Measurements from ENCODE around the gene ALG12.
A peak's percentile ranks its signal among the peaks of the same experiment; 100 is the strongest.
"Not testable (repeated sequence)": the region's sequence is repeated elsewhere in the genome, so short reads cannot be mapped to it uniquely, and the experiment has no call there.

The ALG12 gene

DNA sequence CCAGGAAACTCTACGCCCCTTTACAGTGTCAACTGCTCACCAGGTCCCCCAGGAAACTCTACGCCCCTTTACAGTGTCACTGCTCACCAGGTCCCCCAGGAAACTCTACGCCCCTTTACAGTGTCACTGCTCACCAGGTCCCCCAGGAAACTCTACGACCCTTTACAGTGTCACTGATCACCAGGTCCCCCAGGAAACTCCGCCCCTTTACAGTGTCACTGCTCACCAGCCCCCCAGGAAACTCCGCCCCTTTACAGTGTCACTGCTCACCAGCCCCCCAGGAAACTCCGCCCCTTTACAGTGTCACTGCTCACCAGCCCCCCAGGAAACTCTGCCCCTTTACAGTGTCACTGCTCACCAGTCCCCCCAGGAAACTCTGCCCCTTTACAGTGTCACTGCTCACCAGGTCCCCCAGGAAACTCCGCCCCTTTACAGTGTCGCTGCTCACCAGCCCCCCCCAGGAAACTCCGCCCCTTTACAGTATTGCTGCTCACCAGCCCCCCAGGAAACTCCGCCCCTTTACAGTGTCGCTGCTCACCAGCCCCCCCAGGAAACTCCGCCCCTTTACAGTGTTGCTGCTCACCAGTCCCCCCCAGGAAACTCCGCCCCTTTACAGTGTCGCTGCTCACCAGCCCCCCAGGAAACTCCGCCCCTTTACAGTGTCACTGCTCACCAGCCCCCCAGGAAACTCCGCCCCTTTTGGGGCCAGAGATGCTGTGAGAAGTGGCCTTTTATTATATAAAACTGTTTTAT lies 27.0 kb upstream of the ALG12 start:
- DNase-seq, result not testable (repeated sequence)

DNA sequence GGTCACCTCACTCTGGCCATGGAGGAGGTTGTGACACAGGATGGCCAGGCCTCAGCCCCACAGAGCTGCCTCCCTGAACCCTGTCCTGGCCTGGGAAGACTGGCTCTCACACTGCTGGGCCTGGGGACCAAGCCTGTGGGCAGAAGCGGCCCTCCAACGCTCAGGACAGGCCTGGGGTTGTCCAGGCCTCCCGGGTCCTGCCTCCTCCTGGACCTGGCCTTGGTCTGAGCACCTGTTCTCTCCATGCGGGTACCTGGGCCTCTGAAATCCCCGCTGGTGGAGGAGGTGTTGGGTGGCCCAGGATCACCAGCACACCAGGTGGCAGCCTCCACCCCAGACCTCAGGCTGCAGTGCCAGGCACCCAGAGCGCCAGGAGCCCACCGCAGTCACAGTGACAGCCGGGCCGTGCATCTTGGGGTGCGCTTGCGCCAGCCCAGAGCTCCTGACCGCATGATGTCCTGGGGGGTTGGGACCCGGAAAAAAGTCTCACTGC lies 26.2 kb upstream of the ALG12 start:
- no peak for DNase-seq

GRCh38 chr22:49943771-49944398 lies 25.6 kb upstream of the ALG12 start:
- no peak for DNase-seq

DNA sequence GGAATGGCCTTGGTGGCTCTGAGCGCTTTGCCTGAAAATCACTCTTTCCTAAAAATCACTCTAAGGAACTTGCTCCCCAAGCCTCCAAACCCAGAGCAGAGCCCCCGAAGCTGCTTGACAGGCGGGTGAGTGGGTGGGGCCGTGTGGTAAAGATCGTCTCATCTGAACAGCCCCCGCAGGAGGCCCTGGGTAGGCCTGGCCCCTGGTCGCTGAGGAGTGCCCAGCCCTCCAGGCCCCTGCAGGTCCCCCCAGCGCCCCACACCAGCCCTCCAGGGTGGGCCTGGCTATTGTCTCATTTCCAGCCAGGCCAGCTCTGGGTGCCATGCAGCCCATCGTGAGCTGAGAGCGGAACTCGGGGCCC lies 25.1 kb upstream of the ALG12 start:
- DNase-seq, result no peak

- DNase-seq, result no peak
These were observed 24.5 kb upstream of the ALG12 start for GRCh38 chr22:49942565-49943404.

DNA sequence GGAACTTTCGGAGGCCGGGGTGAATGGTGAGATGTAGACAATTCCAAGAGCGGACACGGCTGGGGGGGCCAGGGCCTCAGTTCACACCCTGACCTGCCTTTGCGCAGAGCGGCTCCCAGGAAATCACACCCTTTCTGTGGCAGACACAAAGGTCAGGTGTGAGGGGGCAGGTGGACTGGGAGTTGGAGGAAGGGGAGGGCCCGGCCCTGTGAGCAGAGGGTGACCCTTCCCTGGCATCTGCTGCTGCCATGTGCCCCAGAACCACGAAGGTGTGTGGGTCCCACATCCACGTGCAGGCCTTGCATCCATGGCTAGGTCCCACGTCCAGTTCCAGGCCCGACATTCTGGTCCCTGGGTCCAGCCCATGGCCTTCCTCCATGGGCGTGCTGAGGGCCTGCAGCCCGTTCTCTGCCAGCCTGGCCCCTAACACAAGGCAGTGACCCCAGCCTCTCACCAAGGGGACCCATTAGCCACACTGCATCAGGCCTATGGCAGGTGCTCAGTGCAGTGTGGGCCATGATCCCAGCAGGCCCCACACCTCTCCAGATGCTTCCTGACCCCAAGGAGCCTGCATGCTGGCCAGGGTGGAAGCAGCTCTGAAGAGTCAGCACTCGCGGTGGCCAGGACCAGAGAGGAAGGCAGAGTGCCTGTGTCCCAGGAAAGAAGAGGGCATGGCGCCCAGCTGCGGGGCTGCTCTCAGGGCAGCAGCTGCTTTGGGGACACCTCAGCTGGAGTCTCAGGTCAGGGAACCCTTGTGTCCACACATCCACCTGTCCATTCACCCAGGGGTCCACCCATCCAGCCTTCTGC lies 23.5 kb upstream of the ALG12 start:
- no peak for DNase-seq

DNA sequence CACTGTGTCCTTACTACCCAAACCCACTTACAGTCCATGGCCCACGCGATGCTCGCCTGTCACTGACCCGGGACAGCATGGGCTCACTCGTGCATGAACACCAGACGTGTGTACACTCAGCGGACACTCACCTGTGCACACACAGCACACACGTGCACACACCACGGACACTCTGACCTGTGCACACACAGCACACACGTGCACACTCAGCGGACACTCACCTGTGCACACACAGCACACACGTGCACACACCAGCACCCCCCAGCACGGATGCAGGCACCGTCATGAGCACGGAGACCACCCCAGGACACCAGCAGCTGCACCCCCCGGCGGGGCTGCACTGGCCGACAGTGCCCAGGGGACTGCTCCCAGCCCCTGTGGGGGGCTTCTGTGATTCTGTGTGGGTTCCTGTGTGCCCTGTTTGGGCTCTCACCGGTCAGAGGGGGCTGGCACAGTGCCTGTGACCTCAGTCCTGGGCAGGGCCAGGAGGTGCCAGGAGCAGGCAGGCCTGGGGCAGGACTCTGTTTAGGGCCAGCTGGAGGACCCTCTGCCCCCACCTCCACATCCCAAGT lies 20.4 kb upstream of the ALG12 start:
- no peak for DNase-seq

DNA sequence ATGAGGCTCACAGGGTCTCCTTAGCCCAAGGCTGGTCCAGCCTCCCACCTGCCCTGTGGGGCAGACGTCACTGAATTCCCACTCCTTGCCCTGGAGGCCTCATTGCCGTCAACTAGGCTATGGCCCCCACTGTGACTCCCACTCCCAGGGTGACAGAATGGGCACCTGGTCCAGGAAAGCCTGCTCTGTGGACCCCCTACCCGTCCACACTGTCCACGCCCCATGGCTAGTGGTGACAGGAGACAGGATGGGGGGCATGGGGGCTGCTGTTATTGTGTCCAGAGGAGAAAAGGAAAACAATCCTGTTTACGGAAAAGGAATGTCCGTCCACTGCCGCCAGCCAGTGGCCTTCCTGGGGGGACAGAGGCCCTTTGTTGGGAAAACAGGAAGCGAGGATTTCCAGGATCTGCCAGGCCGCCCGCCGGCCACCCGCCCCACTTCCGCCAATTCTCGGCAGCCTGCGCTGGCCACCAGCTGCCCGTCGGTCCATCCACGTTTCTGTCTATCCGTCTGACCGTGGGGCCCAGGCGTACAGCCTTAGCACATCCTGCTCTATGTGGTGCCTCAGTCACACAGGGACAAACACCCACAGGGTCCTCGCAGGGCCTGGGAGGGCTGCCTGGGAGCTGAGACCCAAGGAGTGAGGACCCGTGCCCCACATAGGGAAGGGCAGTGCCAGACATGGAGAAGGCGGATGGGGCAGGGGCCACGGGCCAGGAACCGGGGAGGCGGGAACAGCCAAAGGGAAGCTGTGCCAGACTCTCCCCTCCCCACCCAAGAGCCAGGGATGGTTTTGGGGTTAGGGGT lies 19.7 kb upstream of the ALG12 start:
- no peak for DNase-seq

- no peak for DNase-seq
These were observed 18.9 kb upstream of the ALG12 start for GRCh38 chr22:49936973-49937757.

DNA sequence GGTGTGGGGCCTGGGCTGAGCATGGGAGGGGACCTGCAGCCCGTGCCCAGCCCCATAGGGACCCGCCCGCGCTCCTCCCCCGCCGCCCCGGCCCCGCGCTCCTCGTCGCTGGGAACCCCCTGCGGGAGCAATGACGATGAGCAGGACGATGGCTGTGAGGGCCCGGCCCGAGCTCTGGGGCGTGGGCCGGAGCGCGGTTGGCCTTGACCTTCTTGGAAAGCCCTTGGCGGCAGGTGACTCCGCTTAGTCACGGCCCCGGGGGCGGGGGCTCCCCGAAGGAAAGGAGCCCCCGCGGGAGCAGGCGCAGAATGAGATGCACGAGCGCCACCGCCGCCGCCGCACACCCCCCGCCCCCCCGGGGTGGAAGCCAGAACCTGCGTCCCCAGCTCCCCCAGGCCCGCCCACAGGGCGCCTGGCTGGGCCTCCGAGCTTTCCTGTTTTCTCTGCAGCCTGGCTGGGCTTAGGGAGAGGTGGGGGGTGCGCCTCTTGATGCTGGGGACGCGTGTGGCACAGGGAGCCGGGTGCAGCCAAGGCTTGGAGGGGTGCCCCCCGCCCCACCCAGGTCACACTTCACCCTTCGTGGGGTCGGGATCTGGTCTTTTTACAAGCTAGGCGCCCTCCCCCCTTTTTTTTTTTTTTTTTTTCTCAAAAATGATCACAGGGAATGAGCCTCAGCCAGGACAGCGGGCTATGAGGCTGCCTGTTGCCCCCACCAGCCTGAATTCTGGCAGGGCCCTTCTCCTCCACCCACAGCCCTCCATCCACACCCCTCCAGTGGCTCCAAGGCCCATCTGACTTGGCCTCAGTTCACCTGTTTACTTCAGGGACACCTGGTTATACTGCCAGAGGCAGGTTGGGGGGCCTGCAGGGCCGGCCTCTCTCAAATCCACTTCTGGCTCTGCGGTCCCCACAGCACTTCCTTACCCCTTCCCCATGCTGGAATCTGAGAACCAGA lies 18.1 kb upstream of the ALG12 start:
- peak; percentile 36 for DNase-seq

DNA sequence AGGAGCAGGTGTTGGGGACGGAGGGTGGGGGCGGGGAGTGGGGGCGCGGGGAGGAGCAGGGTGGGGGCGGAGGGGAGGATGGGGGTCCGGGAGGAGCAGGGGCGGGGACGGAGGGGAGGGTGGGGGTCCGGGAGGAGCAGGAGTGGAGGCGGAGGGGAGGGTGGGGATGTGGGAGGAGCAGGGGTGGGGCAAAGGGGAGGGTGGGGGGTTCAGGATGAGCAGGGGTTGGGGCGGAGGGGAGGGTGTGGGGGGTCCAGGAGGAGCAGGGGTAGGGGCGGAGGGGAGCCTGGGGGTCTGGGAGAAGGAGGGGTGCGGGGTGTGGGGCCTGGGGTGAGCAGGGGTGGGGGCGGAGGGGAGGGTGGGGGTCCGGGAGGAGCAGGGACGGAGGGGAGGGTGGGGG lies 17.3 kb upstream of the ALG12 start:
- DNase-seq, result no peak

DNA sequence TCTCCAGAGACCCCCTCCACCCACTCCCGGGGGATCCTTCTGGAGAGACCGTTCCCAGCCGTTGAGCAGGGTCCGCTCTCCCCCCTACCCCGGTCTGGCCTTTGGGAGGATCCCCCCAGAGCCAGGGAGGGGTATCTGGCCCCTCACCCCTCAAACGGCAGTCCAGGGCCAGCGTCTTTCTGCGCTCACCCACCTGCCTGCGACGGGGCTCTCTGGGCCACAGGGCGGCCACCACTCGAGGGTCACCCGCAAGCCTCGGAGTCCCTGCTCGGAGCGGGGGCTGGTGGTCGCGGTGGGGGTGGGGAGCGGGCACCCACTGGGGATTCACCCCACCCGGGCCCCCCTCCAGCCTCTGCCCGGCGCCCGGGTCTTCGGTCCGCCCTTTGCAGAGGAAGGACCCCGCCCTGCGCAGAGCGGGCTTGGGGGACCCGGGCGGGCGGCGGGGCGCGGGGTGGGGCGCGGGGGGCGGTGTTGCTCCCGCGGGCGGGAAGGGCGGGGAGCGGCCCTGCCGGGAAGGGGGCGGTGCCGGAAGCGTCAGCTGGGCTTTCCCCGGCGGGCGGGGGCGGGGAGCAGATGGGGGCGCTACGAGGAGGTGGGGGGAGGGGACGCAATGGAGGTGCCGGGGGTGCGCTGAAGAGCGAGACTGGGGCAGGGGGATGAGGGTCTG lies 16.8 kb upstream of the ALG12 start:
- no peak for DNase-seq

- no peak for DNase-seq
These were observed 16.1 kb upstream of the ALG12 start for GRCh38 chr22:49934160-49934890.

GRCh38 chr22:49933236-49934159 lies 15.3 kb upstream of the ALG12 start:
- no peak for DNase-seq

DNA sequence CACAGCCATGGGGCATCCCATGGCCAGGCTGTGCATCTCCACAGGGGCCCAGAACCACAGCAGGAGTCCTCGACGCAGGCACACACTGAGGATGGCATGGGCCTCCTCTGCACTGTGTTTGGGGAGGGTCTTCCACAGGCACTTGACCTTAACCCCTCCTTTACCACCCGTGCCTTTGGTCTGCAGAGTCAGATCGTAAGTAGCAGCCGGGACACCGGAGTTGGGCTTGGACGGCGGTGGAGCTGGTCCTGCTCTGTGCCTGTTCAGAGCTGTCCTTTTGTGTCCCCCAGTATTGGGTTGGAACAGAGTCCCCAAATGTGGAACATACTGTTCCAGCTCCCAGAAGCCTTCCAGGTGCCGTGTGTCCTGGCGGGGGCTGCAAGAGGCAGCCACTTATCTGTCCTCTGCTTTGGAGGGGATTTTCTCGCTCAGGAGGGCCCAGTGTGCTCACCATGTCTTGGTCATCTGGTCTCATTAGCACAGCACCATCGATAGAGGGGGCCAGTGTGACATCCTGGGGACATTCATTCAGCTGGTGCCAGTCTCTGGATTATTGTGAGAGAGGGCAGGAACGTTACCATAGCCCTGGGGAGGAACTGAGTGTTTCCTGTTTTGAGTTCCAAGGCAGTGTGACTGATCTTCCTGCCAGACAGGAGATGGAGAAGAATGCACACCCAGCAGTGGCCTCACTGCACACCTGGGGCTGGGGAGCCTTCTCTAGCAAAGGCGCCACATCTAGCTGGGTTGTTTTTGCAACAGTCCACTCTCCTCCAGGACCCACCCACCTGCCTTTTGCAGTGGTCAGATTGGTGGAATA lies 12.6 kb upstream of the ALG12 start:
- DNase-seq, result peak; percentile 86 to 90

DNA sequence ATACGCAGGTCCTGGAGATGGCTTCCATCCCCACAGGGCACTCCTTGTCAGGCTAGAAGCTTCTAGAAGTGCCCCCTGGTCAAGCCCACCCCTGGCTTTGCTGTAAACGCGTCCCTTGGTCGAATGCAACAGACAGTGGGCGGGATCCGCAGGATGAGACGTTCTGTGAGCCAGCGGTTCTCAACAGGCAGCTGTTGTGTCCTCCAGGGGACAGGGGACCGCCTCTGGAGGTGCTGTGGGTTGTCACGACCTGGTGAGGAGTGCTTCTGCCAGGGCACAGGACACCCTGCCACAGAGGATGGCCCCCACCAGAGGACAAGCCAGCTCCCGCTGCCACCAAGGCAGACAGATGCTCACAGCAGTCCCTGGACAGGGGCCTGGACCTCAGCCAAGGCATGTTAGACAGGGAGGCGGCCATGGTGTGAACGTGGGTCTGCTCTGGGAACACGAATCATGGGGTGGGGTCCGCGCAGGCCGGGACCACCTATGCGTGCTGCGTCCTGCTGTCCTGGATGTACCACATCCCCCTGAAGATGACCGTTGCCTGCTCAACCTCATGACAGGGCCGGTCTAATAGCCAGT lies 11.8 kb upstream of the ALG12 start:
- DNase-seq, result no peak

All from AML-193 (cell line).